ENCODE data around the gene ARMC2. TPM values are rescaled to one million over a fixed set of nuclear protein-coding genes. Genes with fewer than 3 reads are reported as not detected.

ARMC2 gene
- total RNA-seq, 2 experiments from 2014 or later = 2.6 to 8.4 TPM

DNA sequence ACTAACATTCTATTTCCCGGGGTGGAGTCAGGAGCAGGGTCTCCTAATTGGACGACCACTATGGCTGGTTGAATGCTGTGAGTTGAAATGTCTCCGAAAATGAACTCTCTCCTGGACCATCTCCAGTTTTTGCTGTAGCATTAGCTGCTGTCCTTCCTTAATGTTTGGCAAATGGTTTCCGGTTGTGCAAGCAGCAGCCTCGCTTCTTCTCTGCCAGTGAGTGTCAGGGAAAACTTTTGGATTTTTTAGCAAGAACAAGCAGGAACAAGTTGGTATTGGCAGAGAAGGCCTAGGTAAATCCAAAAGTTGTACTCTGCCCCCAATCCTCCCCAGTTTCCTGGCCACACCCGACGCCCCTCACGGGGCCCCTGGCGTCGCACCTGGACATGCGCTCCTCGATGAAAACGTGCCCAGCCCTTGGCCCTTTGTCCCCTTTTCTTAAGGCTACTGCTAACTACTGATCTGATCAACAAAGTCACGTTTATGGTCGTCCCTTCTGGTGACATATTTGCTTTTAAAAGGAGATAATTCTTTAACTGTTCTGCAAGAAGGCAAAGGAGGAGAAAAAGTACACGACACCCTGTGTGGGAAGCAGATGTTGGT, 103.2 kb downstream of the ARMC2 start:
- Histone ChIP-seq H2AFZ (ENCODE audit: low read length) (no peak overlapping the region), H3K79me2 (ENCODE audit: insufficient read depth, low read depth, low read length) (no peaks in the 10 kb centered on the region), H3K36me3 (ENCODE audit: insufficient read depth, low read length) (no peaks in the 10 kb centered on the region), H3K4me2 (ENCODE audit: low read length) (no peak overlapping the region), H3K27ac (ENCODE audit: low read depth, low read length, poor library complexity, severe bottlenecking) (no peak overlapping the region), H3K4me3 (ENCODE audit: low read depth, low read length, poor library complexity, severe bottlenecking) (no peak overlapping the region), H4K20me1 (ENCODE audit: insufficient read depth, low read length) (no peaks in the 10 kb centered on the region), H3K9me3 (ENCODE audit: low read length) (no peaks in the 10 kb centered on the region), H3K9me2 (ENCODE audit: insufficient read depth, low read length) (no peaks in the 10 kb centered on the region), H3K4me1 (ENCODE audit: insufficient read depth, low read length, poor library complexity, severe bottlenecking) (no peaks in the 10 kb centered on the region)
- ChIA-PET CTCF (ENCODE audit: unreplicated experiment) (no interaction called here), POLR2A (interaction anchor here (0.6 to 1.3 kb wide), 4 partner anchors 28 to 890 kb away, joined by 3 to 4 read pairs (median 3); no protein-coding TSS in a partner anchor)
- no peak for DNase-seq (ENCODE audit: low spot score)
- no TSS peak for BruUV-seq (replicated peaks)
- TF ChIP-seq, protein P1, sequence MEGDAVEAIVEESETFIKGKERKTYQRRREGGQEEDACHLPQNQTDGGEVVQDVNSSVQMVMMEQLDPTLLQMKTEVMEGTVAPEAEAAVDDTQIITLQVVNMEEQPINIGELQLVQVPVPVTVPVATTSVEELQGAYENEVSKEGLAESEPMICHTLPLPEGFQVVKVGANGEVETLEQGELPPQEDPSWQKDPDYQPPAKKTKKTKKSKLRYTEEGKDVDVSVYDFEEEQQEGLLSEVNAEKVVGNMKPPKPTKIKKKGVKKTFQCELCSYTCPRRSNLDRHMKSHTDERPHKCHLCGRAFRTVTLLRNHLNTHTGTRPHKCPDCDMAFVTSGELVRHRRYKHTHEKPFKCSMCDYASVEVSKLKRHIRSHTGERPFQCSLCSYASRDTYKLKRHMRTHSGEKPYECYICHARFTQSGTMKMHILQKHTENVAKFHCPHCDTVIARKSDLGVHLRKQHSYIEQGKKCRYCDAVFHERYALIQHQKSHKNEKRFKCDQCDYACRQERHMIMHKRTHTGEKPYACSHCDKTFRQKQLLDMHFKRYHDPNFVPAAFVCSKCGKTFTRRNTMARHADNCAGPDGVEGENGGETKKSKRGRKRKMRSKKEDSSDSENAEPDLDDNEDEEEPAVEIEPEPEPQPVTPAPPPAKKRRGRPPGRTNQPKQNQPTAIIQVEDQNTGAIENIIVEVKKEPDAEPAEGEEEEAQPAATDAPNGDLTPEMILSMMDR (conservative IDR thresholded peaks at IDR 0.05; ENCODE audit: low read length) = no peak
- intact Hi-C loops (cut with micrococcal nuclease; ENCODE audit: unreplicated experiment) = no loop called here

DNA sequence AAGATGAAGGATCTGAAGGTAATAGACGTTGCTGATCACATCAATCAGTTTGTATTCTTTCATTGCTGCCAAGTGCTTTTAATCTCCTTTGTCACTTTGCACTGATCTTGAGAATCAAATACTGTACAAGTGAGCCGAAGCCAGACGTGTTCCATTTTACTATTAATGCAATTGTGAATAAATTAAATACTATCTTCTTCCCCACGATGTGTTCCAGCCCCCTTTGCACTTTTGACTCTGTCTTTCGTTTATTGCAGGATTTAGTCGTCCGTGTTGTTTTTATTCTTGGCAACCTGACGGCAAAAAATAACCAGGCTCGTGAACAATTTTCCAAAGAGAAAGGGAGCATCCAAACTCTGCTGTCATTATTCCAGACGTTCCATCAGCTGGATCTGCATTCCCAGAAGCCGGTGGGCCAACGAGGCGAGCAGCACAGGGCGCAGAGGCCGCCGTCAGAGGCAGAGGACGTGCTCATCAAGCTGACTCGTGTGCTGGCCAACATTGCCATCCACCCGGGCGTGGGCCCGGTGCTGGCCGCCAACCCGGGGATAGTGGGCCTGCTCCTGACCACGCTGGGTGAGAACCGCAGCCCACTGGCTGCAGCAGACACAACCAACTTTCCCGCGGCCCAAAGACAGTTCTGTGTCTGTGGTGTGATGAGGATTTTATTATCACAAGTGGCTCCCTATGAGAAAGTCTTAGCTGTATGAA, 104.7 kb downstream of the ARMC2 start:
- no peak overlapping the region for H2AFZ ChIP-seq (ENCODE audit: low read length)
- intact Hi-C loops (cut with micrococcal nuclease; ENCODE audit: unreplicated experiment) = no loop called here
- no TSS peak for BruUV-seq (replicated peaks)

DNA sequence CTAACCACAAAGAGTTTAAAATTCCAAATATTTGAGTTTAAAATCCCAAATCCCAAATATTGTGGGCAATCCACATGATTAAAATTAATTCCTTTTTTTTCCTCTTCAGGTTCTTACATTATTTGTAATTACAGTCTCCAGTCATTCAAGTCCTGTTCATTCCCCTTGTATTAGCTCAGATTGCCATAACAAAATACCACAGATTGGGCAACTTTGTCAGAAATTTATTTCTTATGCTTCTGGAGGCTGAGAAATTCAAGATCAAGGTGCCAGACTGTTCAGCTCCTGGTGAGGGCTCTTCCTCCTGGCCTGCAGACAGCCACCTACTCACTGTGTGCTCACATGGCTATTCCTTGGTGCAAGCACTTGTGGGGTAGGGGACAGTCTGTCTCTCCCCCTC, 105.5 kb downstream of the ARMC2 start:
- Histone ChIP-seq H3K9me3 (ENCODE audit: low read length) (no peaks in the 10 kb centered on the region), H3K27ac (ENCODE audit: low read depth, low read length, poor library complexity, severe bottlenecking) (no peak overlapping the region), H3K4me2 (ENCODE audit: low read length) (no peak overlapping the region), H4K20me1 (ENCODE audit: insufficient read depth, low read length) (no peaks in the 10 kb centered on the region), H3K4me3 (ENCODE audit: low read depth, low read length, poor library complexity, severe bottlenecking) (no peak overlapping the region), H3K9me2 (ENCODE audit: insufficient read depth, low read length) (no peaks in the 10 kb centered on the region), H3K4me1 (ENCODE audit: insufficient read depth, low read length, poor library complexity, severe bottlenecking) (peaks cover under 1% of the 10 kb centered on the region), H3K79me2 (ENCODE audit: insufficient read depth, low read depth, low read length) (no peaks in the 10 kb centered on the region), H3K36me3 (ENCODE audit: insufficient read depth, low read length) (no peaks in the 10 kb centered on the region), H2AFZ (ENCODE audit: low read length) (no peak overlapping the region)
- CTCF ChIA-PET (ENCODE audit: unreplicated experiment) = no interaction called here
- intact Hi-C loops (cut with micrococcal nuclease; ENCODE audit: unreplicated experiment) = no loop called here
- DNase-seq (ENCODE audit: low spot score) = no peak
- TF ChIP-seq EZH2phosphoT487 (IDR thresholded peaks at IDR 0.05; ENCODE audit: borderline replicate concordance, low read depth, low read length) = no peak
- TF ChIP-seq, protein P1 (conservative IDR thresholded peaks at IDR 0.05; ENCODE audit: low read length) = no peak
- BruUV-seq (replicated peaks) = no TSS peak
- POLR2A ChIA-PET = interaction anchor here (0.5 to 1.3 kb wide), 2 partner anchors 15 to 927 kb away, joined by 3 to 4 read pairs; no protein-coding TSS in a partner anchor

More for the DNA sequence above, 104.7 kb downstream of the ARMC2 start:
- ChIA-PET POLR2A (interaction anchor here (0.5 to 1.3 kb wide), 4 partner anchors 16 to 926 kb away, joined by 3 to 4 read pairs (median 3); no protein-coding TSS in a partner anchor), CTCF (ENCODE audit: unreplicated experiment) (no interaction called here)
- Histone ChIP-seq H3K9me2 (ENCODE audit: insufficient read depth, low read length) (no peaks in the 10 kb centered on the region), H3K4me3 (ENCODE audit: low read depth, low read length, poor library complexity, severe bottlenecking) (no peak overlapping the region), H3K4me1 (ENCODE audit: insufficient read depth, low read length, poor library complexity, severe bottlenecking) (no peaks in the 10 kb centered on the region), H3K4me2 (ENCODE audit: low read length) (no peak overlapping the region), H3K27ac (ENCODE audit: low read depth, low read length, poor library complexity, severe bottlenecking) (no peak overlapping the region), H3K9me3 (ENCODE audit: low read length) (no peaks in the 10 kb centered on the region), H4K20me1 (ENCODE audit: insufficient read depth, low read length) (no peaks in the 10 kb centered on the region), H3K36me3 (ENCODE audit: insufficient read depth, low read length) (no peaks in the 10 kb centered on the region), H3K79me2 (ENCODE audit: insufficient read depth, low read depth, low read length) (no peaks in the 10 kb centered on the region)
- TF ChIP-seq EZH2phosphoT487 (IDR thresholded peaks at IDR 0.05; ENCODE audit: borderline replicate concordance, low read depth, low read length) = no peak
- TF ChIP-seq, protein P1 (conservative IDR thresholded peaks at IDR 0.05; ENCODE audit: low read length) = no peak
- DNase-seq (ENCODE audit: low spot score) = no peak

Data from OCI-LY7 (cell line).